ENCODE results near the gene DDA1. TPM values are rescaled to one million over a fixed set of nuclear protein-coding genes. Genes with fewer than 3 reads are reported as not detected.
A peak's percentile ranks its signal among the peaks of the same experiment; 100 is the strongest.

Gene DDA1
- total RNA-seq, 1 experiment from 2014 or later = 87.9 TPM

- Histone ChIP-seq H3K4me3 (ENCODE audit: low read length) (peak overlapping the region; percentile 40; the same call in 1 of the 2 replicates), H3K27me3 (ENCODE audit: low read length) (no peaks in the 10 kb centered on the region), H3K27ac (ENCODE audit: low read length) (peak overlapping the region; percentile 76), H4K20me1 (ENCODE audit: low read length) (no peaks in the 10 kb centered on the region), H3K4me1 (ENCODE audit: insufficient read depth, low read length) (peaks cover 37% of the 10 kb centered on the region), H3K4me2 (ENCODE audit: low read length) (peak overlapping the region; percentile 87), H3K36me3 (ENCODE audit: low read depth, low read length) (peaks cover 15% of the 10 kb centered on the region; the same call in 1 of the 2 replicates), H3F3A (ENCODE audit: low read length, unreplicated experiment) (no peaks in the 10 kb centered on the region), H3K9ac (ENCODE audit: low read length) (peak overlapping the region; percentile 53), H2AFZ (ENCODE audit: low read length) (no peak overlapping the region), H3K79me2 (ENCODE audit: low read length) (peaks cover 61% of the 10 kb centered on the region), H3K9me3 (ENCODE audit: low read length) (no peaks in the 10 kb centered on the region), H3K9me2 (replicated peaks; ENCODE audit: low read length) (no peaks in the 10 kb centered on the region)
- ATAC-seq = peak; percentile 61
- POLR2A ChIA-PET (ENCODE audit: unreplicated experiment) = interaction anchor here (0.6 to 0.7 kb wide), 2 partner anchors 86 to 108 kb away, joined by 6 to 12 read pairs; partner anchors contain the start of gene OCEL1
- BruUV-seq (replicated peaks) = no TSS peak
- intact Hi-C loops (cut with micrococcal nuclease) = no loop called here
- peak; percentile 82 for DNase-seq
- TF ChIP-seq EZH2 (IDR thresholded peaks at IDR 0.05; ENCODE audit: low read length, unreplicated experiment) (no peak), CTCF (conservative IDR thresholded peaks at IDR 0.05; ENCODE audit: low read depth, low read length) (no peak), EZH2phosphoT487 (IDR thresholded peaks at IDR 0.05; ENCODE audit: borderline replicate concordance, low read length) (no peak)
- CTCF ChIA-PET = no interaction called here
These were observed 2.3 kb downstream of the DDA1 start for GRCh38 chr19:17311455-17312188.

- Histone ChIP-seq H3K4me2 (ENCODE audit: low read length) (peak overlapping the region; percentile 87), H4K20me1 (ENCODE audit: low read length) (no peaks in the 10 kb centered on the region), H3K79me2 (ENCODE audit: low read length) (peaks cover 53% of the 10 kb centered on the region), H3K4me3 (ENCODE audit: low read length) (peak overlapping the region; percentile 40; the same call in 1 of the 2 replicates), H3K9me3 (ENCODE audit: low read length) (no peaks in the 10 kb centered on the region), H3F3A (ENCODE audit: low read length, unreplicated experiment) (no peaks in the 10 kb centered on the region), H3K9me2 (replicated peaks; ENCODE audit: low read length) (no peaks in the 10 kb centered on the region), H3K36me3 (ENCODE audit: low read depth, low read length) (peaks cover 15% of the 10 kb centered on the region; the same call in 1 of the 2 replicates), H2AFZ (ENCODE audit: low read length) (no peak overlapping the region), H3K9ac (ENCODE audit: low read length) (peak overlapping the region; percentile 53), H3K27me3 (ENCODE audit: low read length) (no peaks in the 10 kb centered on the region), H3K4me1 (ENCODE audit: insufficient read depth, low read length) (peaks cover 44% of the 10 kb centered on the region), H3K27ac (ENCODE audit: low read length) (peak overlapping the region; percentile 76)
- no TSS peak for BruUV-seq (replicated peaks)
- POLR2A ChIA-PET (ENCODE audit: unreplicated experiment) = interaction anchor here (0.6 to 0.7 kb wide), 2 partner anchors 86 to 107 kb away, joined by 6 to 12 read pairs; partner anchors contain the start of gene OCEL1
- TF ChIP-seq EZH2 (IDR thresholded peaks at IDR 0.05; ENCODE audit: low read length, unreplicated experiment) = no peak
- TF ChIP-seq EZH2phosphoT487 (IDR thresholded peaks at IDR 0.05; ENCODE audit: borderline replicate concordance, low read length) = no peak
- TF ChIP-seq CTCF (conservative IDR thresholded peaks at IDR 0.05; ENCODE audit: low read depth, low read length) = no peak
- no peak for DNase-seq
- no peak for ATAC-seq
- CTCF ChIA-PET = no interaction called here
- intact Hi-C loops (cut with micrococcal nuclease) = no loop called here
These were observed 3.1 kb downstream of the DDA1 start for GRCh38 chr19:17312189-17313113.
